ENCODE measurements around the gene IGFBP5.
A peak's percentile ranks its signal among the peaks of the same experiment; 100 is the strongest.

IGFBP5 gene

GRCh38 chr2:216663106-216663505, 32.2 kb downstream of the IGFBP5 start:
- H3K9ac ChIP-seq (ENCODE audit: insufficient read length): no peak overlapping the region
- peaks cover 28% of the 10 kb centered on the region; the same call in 1 of the 2 replicates for H3K36me3 ChIP-seq (ENCODE audit: insufficient read depth, low read length)
- H3K4me3 ChIP-seq: no peak overlapping the region
- no peaks in the 10 kb centered on the region for H3K9me3 ChIP-seq (ENCODE audit: low read depth, low read length)
- DNase-seq (ENCODE audit: low read depth, low spot score): no peak
- no peak overlapping the region for H3K27ac ChIP-seq
- no peak for TF ChIP-seq FOXP2 (optimal IDR thresholded peaks at IDR 0.05; ENCODE audit: control extremely low read depth, extremely low read length, insufficient read depth)
- no peak for TF ChIP-seq POLR2AphosphoS5 (IDR thresholded peaks at IDR 0.05; ENCODE audit: borderline replicate concordance, low read depth, low read length)
- no peak for TF ChIP-seq EZH2 (IDR thresholded peaks at IDR 0.05)

GRCh38 chr2:216661639-216662375, 33.5 kb downstream of the IGFBP5 start:
- TF ChIP-seq POLR2AphosphoS5 (IDR thresholded peaks at IDR 0.05; ENCODE audit: borderline replicate concordance, low read depth, low read length) (no peak), EZH2 (IDR thresholded peaks at IDR 0.05) (no peak)
- H3K4me3 ChIP-seq: no peak overlapping the region
- no peak overlapping the region for H3K27ac ChIP-seq
- H3K36me3 ChIP-seq (ENCODE audit: insufficient read depth, low read length): peaks cover 31% of the 10 kb centered on the region; the same call in 1 of the 2 replicates
- no peaks in the 10 kb centered on the region for H3K9me3 ChIP-seq (ENCODE audit: low read depth, low read length)
- H3K9ac ChIP-seq (ENCODE audit: insufficient read length): no peak overlapping the region
- DNase-seq (ENCODE audit: low read depth, low spot score): no peak

- H3K27ac ChIP-seq: no peak overlapping the region
- no peak overlapping the region for H3K4me3 ChIP-seq
- H3K9me3 ChIP-seq (ENCODE audit: low read depth, low read length): no peaks in the 10 kb centered on the region
- TF ChIP-seq FOXP2 (optimal IDR thresholded peaks at IDR 0.05; ENCODE audit: control extremely low read depth, extremely low read length, insufficient read depth) (no peak), EZH2 (IDR thresholded peaks at IDR 0.05) (no peak), POLR2AphosphoS5 (IDR thresholded peaks at IDR 0.05; ENCODE audit: borderline replicate concordance, low read depth, low read length) (no peak)
- no peak overlapping the region for H3K9ac ChIP-seq (ENCODE audit: insufficient read length)
- peaks cover 31% of the 10 kb centered on the region; the same call in 1 of the 2 replicates for H3K36me3 ChIP-seq (ENCODE audit: insufficient read depth, low read length)
- no peak for DNase-seq (ENCODE audit: low read depth, low spot score)
Measured at GRCh38 chr2:216661051-216661450, 34.3 kb downstream of the IGFBP5 start.

GRCh38 chr2:216660496-216660895, 34.9 kb downstream of the IGFBP5 start:
- Histone ChIP-seq H3K27ac (no peak overlapping the region), H3K4me3 (no peak overlapping the region), H3K9ac (ENCODE audit: insufficient read length) (no peak overlapping the region), H3K9me3 (ENCODE audit: low read depth, low read length) (no peaks in the 10 kb centered on the region), H3K36me3 (ENCODE audit: insufficient read depth, low read length) (peaks cover 31% of the 10 kb centered on the region; the same call in 1 of the 2 replicates)
- no peak for DNase-seq (ENCODE audit: low read depth, low spot score)
- TF ChIP-seq POLR2AphosphoS5 (IDR thresholded peaks at IDR 0.05; ENCODE audit: borderline replicate concordance, low read depth, low read length): no peak
- TF ChIP-seq EZH2 (IDR thresholded peaks at IDR 0.05): no peak
- TF ChIP-seq FOXP2 (optimal IDR thresholded peaks at IDR 0.05; ENCODE audit: control extremely low read depth, extremely low read length, insufficient read depth): no peak

- Histone ChIP-seq H3K36me3 (ENCODE audit: insufficient read depth, low read length) (peaks cover 31% of the 10 kb centered on the region; the same call in 1 of the 2 replicates), H3K4me3 (no peak overlapping the region), H3K9me3 (ENCODE audit: low read depth, low read length) (no peaks in the 10 kb centered on the region), H3K27ac (no peak overlapping the region), H3K9ac (ENCODE audit: insufficient read length) (no peak overlapping the region)
- no peak for DNase-seq (ENCODE audit: low read depth, low spot score)
- no peak for TF ChIP-seq FOXP2 (optimal IDR thresholded peaks at IDR 0.05; ENCODE audit: control extremely low read depth, extremely low read length, insufficient read depth)
- no peak for TF ChIP-seq POLR2AphosphoS5 (IDR thresholded peaks at IDR 0.05; ENCODE audit: borderline replicate concordance, low read depth, low read length)
- TF ChIP-seq EZH2 (IDR thresholded peaks at IDR 0.05): no peak
Measured at GRCh38 chr2:216659276-216659675, 36.1 kb downstream of the IGFBP5 start.

GRCh38 chr2:216658757-216659156, 36.6 kb downstream of the IGFBP5 start:
- no peak overlapping the region for H3K27ac ChIP-seq
- H3K9ac ChIP-seq (ENCODE audit: insufficient read length): no peak overlapping the region
- no peak for TF ChIP-seq EZH2 (IDR thresholded peaks at IDR 0.05)
- TF ChIP-seq POLR2AphosphoS5 (IDR thresholded peaks at IDR 0.05; ENCODE audit: borderline replicate concordance, low read depth, low read length): no peak
- no peak overlapping the region for H3K4me3 ChIP-seq
- H3K36me3 ChIP-seq (ENCODE audit: insufficient read depth, low read length): peaks cover 29% of the 10 kb centered on the region; the same call in 1 of the 2 replicates
- no peak for DNase-seq (ENCODE audit: low read depth, low spot score)
- no peaks in the 10 kb centered on the region for H3K9me3 ChIP-seq (ENCODE audit: low read depth, low read length)

- peak overlapping the region; percentile 48; the same call in 1 of the 2 replicates for H3K27ac ChIP-seq
- no peak for DNase-seq (ENCODE audit: low read depth, low spot score)
- H3K36me3 ChIP-seq (ENCODE audit: insufficient read depth, low read length): peaks cover 26% of the 10 kb centered on the region; the same call in 1 of the 2 replicates
- H3K4me3 ChIP-seq: peak overlapping the region; percentile 39
- no peak for TF ChIP-seq FOXP2 (optimal IDR thresholded peaks at IDR 0.05; ENCODE audit: control extremely low read depth, extremely low read length, insufficient read depth)
- TF ChIP-seq POLR2AphosphoS5 (IDR thresholded peaks at IDR 0.05; ENCODE audit: borderline replicate concordance, low read depth, low read length): no peak
- H3K9me3 ChIP-seq (ENCODE audit: low read depth, low read length): no peaks in the 10 kb centered on the region
- H3K9ac ChIP-seq (ENCODE audit: insufficient read length): no peak overlapping the region
Measured at GRCh38 chr2:216657980-216658379, 37.4 kb downstream of the IGFBP5 start.

GRCh38 chr2:216657086-216657855, 38.1 kb downstream of the IGFBP5 start:
- no peak for TF ChIP-seq EZH2 (IDR thresholded peaks at IDR 0.05)
- no peak for TF ChIP-seq FOXP2 (optimal IDR thresholded peaks at IDR 0.05; ENCODE audit: control extremely low read depth, extremely low read length, insufficient read depth)
- no peak for TF ChIP-seq POLR2AphosphoS5 (IDR thresholded peaks at IDR 0.05; ENCODE audit: borderline replicate concordance, low read depth, low read length)
- DNase-seq (ENCODE audit: low read depth, low spot score): no peak
- Histone ChIP-seq H3K36me3 (ENCODE audit: insufficient read depth, low read length) (peaks cover 26% of the 10 kb centered on the region; the same call in 1 of the 2 replicates), H3K9me3 (ENCODE audit: low read depth, low read length) (no peaks in the 10 kb centered on the region), H3K4me3 (peak overlapping the region; percentile 39), H3K27ac (peak overlapping the region; percentile 48; the same call in 1 of the 2 replicates), H3K9ac (ENCODE audit: insufficient read length) (no peak overlapping the region)

Data from SK-N-MC (cell line).